Right atrium auricular region (tissue), 2 donors: ENCODE data around the gene SLCO2A1. TPM values are rescaled to one million over a fixed set of nuclear protein-coding genes. Genes with fewer than 3 reads are reported as not detected.

Experiments
- DNase-seq: peaks from one replicate; pipeline ENCODE4 v3.0.0-alpha.2; 2019; ENCODE audit warnings: low spot score
- H3K27ac ChIP-seq, 2 donors: fragments of 200-600 bp; sonication (generic); 1 replicate in 1 of 2; 2 replicates in 1 of 2; pipeline ENCODE4 v1.5.1; 2016 to 2019
- H3K27me3 ChIP-seq, 2 donors: fragments of 200-600 bp; sonication (generic); one replicate each; pipeline versions ENCODE4 v1.5.1 to v1.6.0; 2017 to 2019
- H3K36me3 ChIP-seq: fragments of 200-600 bp; sonication (generic); one replicate; pipeline ENCODE4 v1.5.1; 2016
- H3K4me1 ChIP-seq, 2 donors: fragments of 200-600 bp; sonication (generic); one replicate each; pipeline versions ENCODE4 v1.5.1 to v1.6.0; 2017 to 2019
- H3K4me3 ChIP-seq, 2 donors: fragments of 200-600 bp; sonication (generic); 1 replicate in 1 of 2; 2 replicates in 1 of 2; pipeline ENCODE4 v1.5.1; 2017 to 2019; ENCODE audit warnings: mild to moderate bottlenecking in 1 of 2, moderate library complexity in 1 of 2
- H3K9me3 ChIP-seq, 2 donors: fragments of 200-600 bp; sonication (generic); one replicate each; pipeline ENCODE4 v1.5.1; 2019
- total RNA-seq, 2 donors: library from RNA; depleted of rRNA; stranded (reverse); fragments of >200 nt; gene quantifications; one replicate each; pipeline ENCODE4 v1.1.0, GENCODE V29; 2016
- TF ChIP-seq, protein P1 (sequence below), 2 donors: fragments of 200-600 bp; sonication (generic); IDR thresholded peaks; one replicate each; pipeline ENCODE4 v1.5.1; 2019; ENCODE audit warnings: antibody characterized with exemption in 2 of 2

The SLCO2A1 gene
- total RNA-seq, 2 donors from 2014 or later = 15.1 to 36.4 TPM

DNA sequence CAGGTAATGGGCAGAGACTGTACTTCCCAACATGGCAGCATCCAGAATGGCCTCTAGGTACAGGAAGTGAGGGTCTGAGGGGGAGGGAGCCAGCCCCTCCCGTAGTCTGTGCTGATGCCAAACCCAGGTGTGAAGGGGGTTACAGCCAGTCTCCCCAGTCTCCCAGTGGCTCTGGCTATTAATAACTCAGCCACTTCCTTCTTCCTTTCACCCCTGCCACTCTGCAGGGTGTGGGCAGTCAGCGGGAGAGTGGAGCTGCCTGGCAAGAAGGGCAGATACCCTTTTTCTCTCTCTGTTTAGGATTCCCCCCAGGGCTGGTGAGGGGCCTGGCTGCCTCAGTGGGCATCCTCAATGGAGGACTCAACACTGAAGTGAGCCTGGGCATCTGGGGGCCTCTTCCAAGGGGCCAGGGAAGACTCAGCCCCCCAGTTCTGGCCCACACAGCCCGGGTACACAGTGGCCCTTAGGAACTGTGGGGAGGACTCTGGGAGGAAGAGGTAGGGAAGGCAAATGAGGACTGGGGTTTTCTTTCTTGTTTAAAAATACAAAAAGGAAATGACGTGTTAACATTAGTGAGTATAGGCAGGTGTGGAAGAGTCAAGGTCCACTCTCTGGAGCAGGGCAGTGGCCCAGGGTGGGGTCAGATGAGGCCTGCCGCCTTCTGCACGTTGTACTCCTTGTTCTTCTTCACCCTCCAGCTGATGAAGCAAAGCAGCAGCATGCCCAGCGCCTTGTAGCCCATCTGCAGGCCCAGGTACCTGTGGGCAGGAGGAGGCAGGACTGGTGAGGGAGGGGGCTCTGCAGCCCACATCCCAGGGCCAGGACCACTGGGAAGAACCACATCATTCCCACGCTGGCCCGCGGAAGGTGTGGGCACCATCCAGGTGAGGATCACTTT lies 95.4 kb downstream of the SLCO2A1 start:
- no peaks in the 10 kb centered on the region for H3K9me3 ChIP-seq
- TF ChIP-seq, protein P1, sequence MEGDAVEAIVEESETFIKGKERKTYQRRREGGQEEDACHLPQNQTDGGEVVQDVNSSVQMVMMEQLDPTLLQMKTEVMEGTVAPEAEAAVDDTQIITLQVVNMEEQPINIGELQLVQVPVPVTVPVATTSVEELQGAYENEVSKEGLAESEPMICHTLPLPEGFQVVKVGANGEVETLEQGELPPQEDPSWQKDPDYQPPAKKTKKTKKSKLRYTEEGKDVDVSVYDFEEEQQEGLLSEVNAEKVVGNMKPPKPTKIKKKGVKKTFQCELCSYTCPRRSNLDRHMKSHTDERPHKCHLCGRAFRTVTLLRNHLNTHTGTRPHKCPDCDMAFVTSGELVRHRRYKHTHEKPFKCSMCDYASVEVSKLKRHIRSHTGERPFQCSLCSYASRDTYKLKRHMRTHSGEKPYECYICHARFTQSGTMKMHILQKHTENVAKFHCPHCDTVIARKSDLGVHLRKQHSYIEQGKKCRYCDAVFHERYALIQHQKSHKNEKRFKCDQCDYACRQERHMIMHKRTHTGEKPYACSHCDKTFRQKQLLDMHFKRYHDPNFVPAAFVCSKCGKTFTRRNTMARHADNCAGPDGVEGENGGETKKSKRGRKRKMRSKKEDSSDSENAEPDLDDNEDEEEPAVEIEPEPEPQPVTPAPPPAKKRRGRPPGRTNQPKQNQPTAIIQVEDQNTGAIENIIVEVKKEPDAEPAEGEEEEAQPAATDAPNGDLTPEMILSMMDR (IDR thresholded peaks at IDR 0.05) = no peak
- no peak overlapping the region for H3K4me3 ChIP-seq
- peaks cover 0 to 4% of the 10 kb centered on the region in 2 donors for H3K4me1 ChIP-seq
- no peaks in the 10 kb centered on the region for H3K27me3 ChIP-seq
- no peaks in the 10 kb centered on the region for H3K36me3 ChIP-seq
- no peak overlapping the region for H3K27ac ChIP-seq
- DNase-seq = no peak

DNA sequence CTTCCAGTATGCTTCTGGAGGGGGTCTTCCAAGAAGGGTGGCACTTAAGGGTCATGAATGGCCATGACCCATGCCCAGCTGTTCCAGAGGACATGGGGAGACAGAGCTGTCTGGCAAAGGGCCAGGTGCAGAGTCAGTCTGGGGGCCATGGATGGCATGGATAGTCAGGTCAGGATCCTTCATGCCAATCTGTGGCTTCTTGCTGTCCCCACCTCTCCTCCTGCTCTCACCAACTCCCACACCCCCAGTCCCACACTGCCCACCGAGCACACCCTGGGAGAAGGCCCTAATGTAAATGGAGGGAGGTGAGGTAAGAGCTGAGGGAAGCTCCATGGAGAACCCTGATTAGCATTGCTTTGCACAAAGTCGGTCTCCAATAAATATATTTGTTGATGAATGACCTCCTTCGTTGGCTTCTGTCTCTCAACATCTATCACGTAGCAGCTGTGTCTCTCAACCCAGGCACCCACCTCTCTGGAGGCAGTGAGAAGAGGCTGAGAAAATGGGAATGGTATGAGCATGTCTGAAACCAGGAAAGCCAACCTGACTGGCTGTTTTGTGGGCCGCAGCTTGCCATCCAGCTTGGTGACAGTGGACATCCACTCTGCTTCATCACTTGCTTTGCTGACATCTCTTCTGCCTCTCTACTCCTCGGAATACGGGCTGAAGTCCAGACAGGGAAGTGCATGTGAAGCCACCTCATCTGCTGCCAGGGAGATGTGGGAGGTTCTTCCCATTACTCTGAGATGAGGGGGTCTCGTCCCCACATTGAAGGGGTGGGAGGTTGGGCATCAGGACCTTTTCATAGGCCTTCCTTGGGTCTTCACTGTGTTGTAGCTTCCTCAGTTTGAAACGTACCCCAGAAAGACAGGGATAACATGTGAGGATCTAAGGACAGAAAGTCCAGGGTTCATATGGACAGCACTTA lies 96.4 kb downstream of the SLCO2A1 start:
- H3K27ac ChIP-seq = no peak overlapping the region
- no peaks in the 10 kb centered on the region for H3K9me3 ChIP-seq
- H3K4me1 ChIP-seq = peaks cover 0 to 4% of the 10 kb centered on the region in 2 donors
- no peaks in the 10 kb centered on the region for H3K36me3 ChIP-seq
- no peaks in the 10 kb centered on the region for H3K27me3 ChIP-seq
- peak; percentile 49 for DNase-seq
- TF ChIP-seq, protein P1 (IDR thresholded peaks at IDR 0.05) = no peak
- no peak overlapping the region for H3K4me3 ChIP-seq

DNA sequence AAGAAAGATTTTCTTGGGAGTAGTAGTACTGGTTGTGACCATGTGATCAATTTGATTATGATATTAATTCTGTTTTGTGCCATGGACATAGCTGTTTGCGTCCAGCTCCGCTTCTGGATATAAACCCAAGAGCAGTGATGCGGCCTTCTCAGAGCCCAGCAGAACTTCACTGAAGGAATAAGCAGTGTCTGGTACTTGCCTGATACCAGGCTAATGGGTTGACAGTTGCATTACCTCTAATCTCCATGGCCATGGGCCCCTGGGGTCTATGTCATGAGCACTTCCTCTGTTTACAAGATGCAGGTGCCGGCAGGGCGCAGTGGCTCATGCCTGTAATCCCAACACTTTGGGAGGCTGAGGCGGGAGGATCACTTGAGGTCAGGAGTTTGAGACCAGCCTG lies 97.7 kb downstream of the SLCO2A1 start:
- Histone ChIP-seq H3K36me3 (no peaks in the 10 kb centered on the region), H3K27ac (no peak overlapping the region), H3K27me3 (no peaks in the 10 kb centered on the region), H3K4me3 (no peak overlapping the region), H3K9me3 (no peaks in the 10 kb centered on the region), H3K4me1 (peaks cover 0 to 9% of the 10 kb centered on the region in 2 donors)
- DNase-seq = peak; percentile 47
- TF ChIP-seq, protein P1 (IDR thresholded peaks at IDR 0.05) = no peak

DNA sequence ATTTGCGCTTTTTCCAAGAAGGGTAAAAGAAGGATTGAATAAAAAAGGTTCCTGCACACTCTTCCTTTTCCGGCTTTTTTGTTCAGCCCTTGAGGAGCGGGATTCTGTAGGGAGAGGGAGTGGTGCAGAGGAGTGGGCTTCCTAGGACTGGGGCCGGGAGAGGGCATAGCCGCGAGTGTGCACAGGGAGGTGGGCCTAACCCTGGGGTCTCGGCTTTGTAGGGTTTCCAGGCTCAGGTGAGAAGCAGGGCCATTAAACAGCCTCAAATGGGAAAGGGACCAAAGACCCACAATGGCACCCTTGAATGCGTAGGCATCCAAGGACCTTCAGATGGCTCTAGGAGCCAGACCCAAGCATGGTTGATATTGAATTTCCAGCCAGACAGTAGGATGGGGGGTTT lies 98.6 kb downstream of the SLCO2A1 start:
- H3K4me3 ChIP-seq = no peak overlapping the region
- no peaks in the 10 kb centered on the region for H3K9me3 ChIP-seq
- TF ChIP-seq, protein P1 (IDR thresholded peaks at IDR 0.05) = no peak
- H3K36me3 ChIP-seq = no peaks in the 10 kb centered on the region
- H3K27ac ChIP-seq = no peak overlapping the region
- H3K27me3 ChIP-seq = no peaks in the 10 kb centered on the region
- DNase-seq = peak; percentile 48
- peaks cover 0 to 11% of the 10 kb centered on the region in 2 donors for H3K4me1 ChIP-seq

DNA sequence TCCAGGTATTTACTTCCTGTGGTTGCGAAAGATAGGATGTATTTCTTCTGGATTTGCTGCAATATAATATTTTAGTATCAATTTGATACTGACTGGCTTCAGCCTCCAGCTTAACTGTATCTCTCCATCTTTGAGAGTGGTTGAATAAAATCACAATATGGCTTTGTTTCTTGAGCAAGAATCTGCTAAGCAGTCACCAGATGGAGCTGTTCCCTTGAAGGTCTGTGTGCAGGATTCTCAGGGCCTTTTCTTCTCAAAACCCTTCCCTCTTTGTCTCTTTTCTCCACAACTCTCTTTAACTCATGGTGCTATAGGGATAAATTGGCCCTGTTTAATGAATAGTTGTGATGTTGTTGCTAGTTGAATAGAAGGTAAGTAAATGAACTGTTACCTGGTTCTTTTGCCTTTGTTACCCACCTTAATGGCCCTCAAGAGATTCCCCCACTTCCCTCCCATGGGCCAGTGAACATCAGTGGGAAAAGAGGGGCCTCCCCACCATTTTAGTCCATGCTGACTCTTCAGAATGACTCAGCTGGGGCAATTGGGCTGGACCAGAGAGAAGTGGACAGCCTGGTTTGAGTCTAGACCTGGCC lies 99.3 kb downstream of the SLCO2A1 start:
- Histone ChIP-seq H3K27me3 (no peaks in the 10 kb centered on the region), H3K36me3 (no peaks in the 10 kb centered on the region), H3K4me3 (no peak overlapping the region), H3K4me1 (peaks cover 0 to 11% of the 10 kb centered on the region in 2 donors), H3K27ac (no peak overlapping the region), H3K9me3 (no peaks in the 10 kb centered on the region)
- TF ChIP-seq, protein P1 (IDR thresholded peaks at IDR 0.05) = peak in 1 of 2 donors; percentile 68
- peak; percentile 34 for DNase-seq
